Smooth muscle cell (in vitro differentiated cells): ENCODE data around the gene FBXO31. TPM values are rescaled to one million over a fixed set of nuclear protein-coding genes. Genes with fewer than 3 reads are reported as not detected.
"Not testable (repeated sequence)": the region's sequence is repeated elsewhere in the genome, so short reads cannot be mapped to it uniquely, and the experiment has no call there.

Source experiments
- DNase-seq: peaks from one replicate; lab custom pipeline; 2025; ENCODE audit not compliant: unreplicated experiment; lab: John Stamatoyannopoulos, UW
- H2AFZ ChIP-seq: fragments of 200-600 bp; sonication (generic); 2 replicates; pipeline ENCODE4 v1.6.0; 2016; ENCODE audit warnings: antibody characterized with exemption, low read depth, mild to moderate bottlenecking
- H3F3A ChIP-seq: fragments of 200-600 bp; sonication (generic); 2 replicates; pipeline ENCODE4 v1.6.0; 2017; ENCODE audit warnings: antibody characterized with exemption, low read depth
- H3K27ac ChIP-seq: fragments of 200-600 bp; sonication (generic); 2 replicates; pipeline ENCODE4 v1.5.1; 2016; ENCODE audit warnings: low read depth, mild to moderate bottlenecking
- H3K27me3 ChIP-seq: fragments of 200-600 bp; sonication (generic); 2 replicates; pipeline ENCODE4 v1.6.1; 2016; ENCODE audit warnings: low read depth, mild to moderate bottlenecking
- H3K36me3 ChIP-seq: fragments of 200-600 bp; sonication (generic); 2 replicates; pipeline ENCODE4 v1.5.1; 2016; ENCODE audit warnings: low read depth
- H3K4me1 ChIP-seq: fragments of 200-600 bp; sonication (generic); 2 replicates; pipeline ENCODE4 v1.5.1; 2016; ENCODE audit warnings: low read depth
- H3K4me2 ChIP-seq: fragments of 200-600 bp; sonication (generic); 2 replicates; pipeline ENCODE4 v1.6.0; 2016; ENCODE audit warnings: mild to moderate bottlenecking
- H3K4me3 ChIP-seq: fragments of 200-600 bp; sonication (generic); 2 replicates; pipeline ENCODE4 v1.5.1; 2016; ENCODE audit warnings: mild to moderate bottlenecking
- H3K79me2 ChIP-seq: fragments of 200-600 bp; sonication (generic); 2 replicates; pipeline ENCODE4 v1.6.0; 2016; ENCODE audit warnings: low read depth, mild to moderate bottlenecking
- H3K9ac ChIP-seq: fragments of 200-600 bp; sonication (generic); 2 replicates; pipeline ENCODE4 v1.6.0; 2016; ENCODE audit warnings: low read depth
- H3K9me3 ChIP-seq: fragments of 200-600 bp; sonication (generic); replicated peaks from 2 replicates; pipeline ENCODE4 v1.5.1; 2016; ENCODE audit warnings: low read depth
- H4K20me1 ChIP-seq: fragments of 200-600 bp; sonication (generic); 2 replicates; pipeline ENCODE4 v1.6.0; 2016; ENCODE audit warnings: low read depth
- WGBS: methylation state at CpG from one replicate; pipeline ENCODE4 v1.1.7; 2016; ENCODE audit warnings: low lambda C conversion rate; 5-methylcytosine and 5-hydroxymethylcytosine counted together
- polyA plus RNA-seq: library from polyadenylated mRNA; unstranded; fragments of >200 nt; fragmentation: Nextera tagmentation; extraction: Ambion mirVana; gene quantifications from 2 replicates; pipeline ENCODE4 v1.2.1, GENCODE V29; 2016
- total RNA-seq: library from RNA; depleted of rRNA; stranded (reverse); fragments of >200 nt; gene quantifications from 2 replicates; pipeline ENCODE4 v1.2.3, GENCODE V29; 2014
- TF ChIP-seq, protein P1 (sequence below): fragments of 200-600 bp; sonication (generic); IDR thresholded peaks from 2 replicates; pipeline ENCODE4 v1.5.1; 2017; ENCODE audit warnings: borderline replicate concordance, mild to moderate bottlenecking, antibody characterized with exemption; ENCODE audit not compliant: insufficient read depth, poor library complexity, severe bottlenecking

FBXO31 gene
- total and polyA plus RNA-seq, 2 experiments from 2014 or later = 13.9 to 25.6 TPM

DNA sequence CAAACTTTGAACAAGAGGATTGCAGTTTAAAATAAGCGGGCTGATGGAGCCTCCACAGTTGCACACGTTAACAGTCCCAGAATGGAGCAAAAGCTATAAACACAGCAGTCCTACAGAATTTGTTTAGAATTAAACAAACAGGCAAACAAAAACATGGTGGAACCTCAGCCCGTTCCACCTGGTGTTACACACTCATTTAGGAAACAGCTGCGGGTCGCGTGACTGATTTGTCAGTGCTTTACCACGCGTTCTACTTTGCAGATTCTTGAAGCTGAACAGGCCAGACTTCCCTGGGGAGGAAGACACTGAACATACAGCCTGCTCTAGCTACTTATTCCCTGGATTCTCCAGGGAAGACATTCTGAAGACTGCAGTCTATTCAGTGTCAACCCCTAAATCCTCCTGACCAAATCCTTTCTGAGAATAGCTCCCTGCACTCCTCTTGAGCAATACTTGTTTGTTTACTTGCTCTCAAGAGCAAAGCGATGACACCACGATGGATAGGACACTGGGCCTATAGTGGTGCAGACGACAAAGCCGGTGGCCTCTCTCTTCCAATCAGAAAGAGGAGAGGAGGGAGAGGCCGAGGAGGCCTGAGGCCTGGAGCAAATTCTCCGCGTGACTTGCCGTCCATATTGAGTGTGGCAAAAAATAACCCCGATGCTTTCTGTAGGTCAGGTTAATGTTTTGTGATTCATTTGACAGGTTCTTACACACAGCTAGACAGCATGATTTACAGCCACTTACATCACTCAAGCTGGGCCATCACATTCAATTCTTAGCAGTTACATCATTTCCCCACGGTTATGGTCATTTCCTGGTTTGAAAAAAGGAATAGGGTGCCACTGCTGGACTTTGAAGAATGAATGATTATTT, 4.6 kb upstream of the FBXO31 start:
- Histone ChIP-seq H3K9ac (peak overlapping the region; percentile 74), H3K9me3 (no peaks in the 10 kb centered on the region), H3K4me1 (peaks cover 8% of the 10 kb centered on the region), H3K79me2 (peaks cover 5% of the 10 kb centered on the region), H2AFZ (peak overlapping the region; percentile 3), H3K36me3 (no peaks in the 10 kb centered on the region), H3K4me2 (peak overlapping the region; percentile 74), H3F3A (peaks cover 30% of the 10 kb centered on the region), H3K27me3 (no peaks in the 10 kb centered on the region), H3K27ac (peak overlapping the region; percentile 92), H3K4me3 (peak overlapping the region; percentile 31), H4K20me1 (peaks cover 7% of the 10 kb centered on the region)
- 12% methylated on average over 18 of the region's 18 CpGs for WGBS
- TF ChIP-seq, protein P1, sequence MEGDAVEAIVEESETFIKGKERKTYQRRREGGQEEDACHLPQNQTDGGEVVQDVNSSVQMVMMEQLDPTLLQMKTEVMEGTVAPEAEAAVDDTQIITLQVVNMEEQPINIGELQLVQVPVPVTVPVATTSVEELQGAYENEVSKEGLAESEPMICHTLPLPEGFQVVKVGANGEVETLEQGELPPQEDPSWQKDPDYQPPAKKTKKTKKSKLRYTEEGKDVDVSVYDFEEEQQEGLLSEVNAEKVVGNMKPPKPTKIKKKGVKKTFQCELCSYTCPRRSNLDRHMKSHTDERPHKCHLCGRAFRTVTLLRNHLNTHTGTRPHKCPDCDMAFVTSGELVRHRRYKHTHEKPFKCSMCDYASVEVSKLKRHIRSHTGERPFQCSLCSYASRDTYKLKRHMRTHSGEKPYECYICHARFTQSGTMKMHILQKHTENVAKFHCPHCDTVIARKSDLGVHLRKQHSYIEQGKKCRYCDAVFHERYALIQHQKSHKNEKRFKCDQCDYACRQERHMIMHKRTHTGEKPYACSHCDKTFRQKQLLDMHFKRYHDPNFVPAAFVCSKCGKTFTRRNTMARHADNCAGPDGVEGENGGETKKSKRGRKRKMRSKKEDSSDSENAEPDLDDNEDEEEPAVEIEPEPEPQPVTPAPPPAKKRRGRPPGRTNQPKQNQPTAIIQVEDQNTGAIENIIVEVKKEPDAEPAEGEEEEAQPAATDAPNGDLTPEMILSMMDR = no peak
- DNase-seq = peak; percentile 59

DNA sequence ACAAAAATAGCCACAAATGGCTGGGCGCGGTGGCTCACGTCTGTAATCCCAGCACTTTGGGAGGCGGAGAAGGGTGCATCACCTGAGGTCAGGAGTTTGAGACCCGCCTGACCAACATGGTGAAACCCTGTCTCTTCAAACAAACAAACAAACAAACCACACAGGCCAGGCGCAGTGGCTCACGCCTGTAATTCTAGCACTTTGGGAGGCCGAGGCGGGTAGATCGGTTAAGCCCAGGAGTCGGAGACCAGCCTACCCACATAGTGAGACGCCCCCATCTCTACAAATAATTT, 1.2 kb upstream of the FBXO31 start:
- peak overlapping the region; percentile 91 for H3K4me3 ChIP-seq
- H3K27ac ChIP-seq = peak overlapping the region; percentile 73
- peaks cover 17% of the 10 kb centered on the region for H3K4me1 ChIP-seq
- peaks cover 22% of the 10 kb centered on the region for H3F3A ChIP-seq
- H3K36me3 ChIP-seq, H3K9me3 ChIP-seq, DNase-seq, H3K9ac ChIP-seq, H3K27me3 ChIP-seq: not testable (repeated sequence)
- H3K79me2 ChIP-seq = peaks cover 30% of the 10 kb centered on the region
- WGBS = 83% methylated on average over 12 of the region's 12 CpGs
- peaks cover 35% of the 10 kb centered on the region for H4K20me1 ChIP-seq
- H3K4me2 ChIP-seq = peak overlapping the region; percentile 92
- peak overlapping the region; percentile 96 for H2AFZ ChIP-seq

DNA sequence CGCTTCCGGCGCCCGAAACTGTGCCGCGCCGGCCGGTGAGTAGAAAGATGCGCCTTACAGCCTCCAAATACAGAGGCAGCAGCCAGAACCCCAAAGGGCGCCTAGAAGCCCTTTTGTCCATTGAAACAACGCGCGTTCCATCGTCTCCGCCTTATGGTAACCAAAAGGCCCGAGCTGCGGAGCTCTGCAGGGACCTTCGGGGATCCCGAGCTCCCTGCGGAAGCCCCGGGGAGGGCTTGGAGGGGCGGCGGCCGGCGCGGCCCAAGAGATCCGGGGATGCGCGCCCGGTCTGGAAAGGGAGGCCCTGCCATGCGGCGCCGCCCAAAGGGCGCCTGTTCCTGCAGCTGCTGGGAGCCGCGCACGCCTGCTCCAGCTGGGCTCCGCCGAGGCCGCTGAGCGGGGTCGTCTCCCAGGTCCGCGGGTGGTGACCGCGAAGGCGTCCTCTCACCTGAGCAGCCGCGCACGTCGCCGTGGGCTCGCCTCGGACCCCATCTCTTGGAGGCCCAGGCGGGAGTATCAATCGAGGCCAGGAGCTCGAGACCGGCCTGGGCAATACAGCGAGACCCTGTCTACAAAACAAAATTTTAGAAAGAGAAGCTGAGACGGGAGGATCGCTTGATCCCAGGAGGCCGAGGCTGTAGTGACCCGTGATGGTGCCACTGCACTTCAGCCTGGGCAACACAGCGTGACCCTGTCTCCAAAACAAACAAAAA, 742 bp upstream of the FBXO31 start:
- WGBS = 5% methylated on average over 58 of the region's 64 CpGs
- peak overlapping the region; percentile 68 for H3K9ac ChIP-seq
- TF ChIP-seq, protein P1 = no peak
- H3K36me3 ChIP-seq = no peaks in the 10 kb centered on the region
- H2AFZ ChIP-seq = peak overlapping the region; percentile 96
- no peaks in the 10 kb centered on the region for H3K9me3 ChIP-seq
- H3K79me2 ChIP-seq = peaks cover 34% of the 10 kb centered on the region
- peak overlapping the region; percentile 73 for H3K27ac ChIP-seq
- H3K4me1 ChIP-seq = peaks cover 17% of the 10 kb centered on the region
- peaks cover 17% of the 10 kb centered on the region for H3F3A ChIP-seq
- peak overlapping the region; percentile 92 for H3K4me2 ChIP-seq
- H4K20me1 ChIP-seq = peaks cover 40% of the 10 kb centered on the region
- peak overlapping the region; percentile 91 for H3K4me3 ChIP-seq
- DNase-seq = no peak
- H3K27me3 ChIP-seq = no peaks in the 10 kb centered on the region

DNA sequence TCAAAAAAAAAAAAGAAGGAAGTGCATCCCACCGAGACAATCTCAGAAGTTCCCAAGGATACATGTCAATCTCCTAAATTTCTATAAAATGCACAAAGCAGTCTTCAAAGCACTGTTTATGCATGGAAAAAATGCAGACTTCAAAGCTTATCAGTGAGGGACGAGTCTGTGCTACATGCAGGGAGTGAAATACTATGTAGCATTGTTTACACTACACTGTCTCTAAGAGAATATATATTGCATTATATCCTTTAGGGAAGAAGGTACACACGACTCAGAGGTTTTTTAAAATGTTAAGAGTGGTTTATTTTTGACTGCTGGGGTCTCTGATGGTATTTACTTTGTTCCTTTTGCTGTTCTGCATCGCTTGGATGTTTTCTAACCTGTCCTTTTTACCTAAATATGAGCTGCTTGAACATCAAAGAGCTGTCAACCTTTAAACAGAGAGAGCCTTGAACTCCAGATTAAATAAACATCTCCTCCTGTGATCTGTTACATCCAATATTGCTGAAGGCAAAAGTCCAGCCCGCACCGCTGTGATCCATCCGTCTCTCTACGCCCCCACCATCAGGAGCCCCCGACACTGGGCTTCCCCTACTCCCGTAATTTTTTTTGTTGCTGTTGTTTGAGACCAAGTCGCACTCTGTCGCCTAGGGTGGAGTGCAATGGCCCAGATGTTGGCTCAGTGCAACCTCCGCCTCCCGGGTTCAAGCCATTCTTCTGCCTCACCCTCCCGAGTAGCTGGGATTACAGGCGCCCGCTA, 1.4 kb downstream of the FBXO31 start:
- Histone ChIP-seq H3K9me3 (no peaks in the 10 kb centered on the region), H4K20me1 (peaks cover 59% of the 10 kb centered on the region), H3K79me2 (peaks cover 55% of the 10 kb centered on the region), H2AFZ (peak overlapping the region; percentile 58), H3K27ac (peak overlapping the region; percentile 77), H3K36me3 (no peaks in the 10 kb centered on the region), H3K4me3 (peak overlapping the region; percentile 91), H3K9ac (peak overlapping the region; percentile 68), H3K4me2 (peak overlapping the region; percentile 92), H3F3A (peaks cover 7% of the 10 kb centered on the region), H3K4me1 (peaks cover 9% of the 10 kb centered on the region), H3K27me3 (no peaks in the 10 kb centered on the region)
- 42% methylated on average over 17 of the region's 17 CpGs for WGBS
- TF ChIP-seq, protein P1 = no peak
- DNase-seq = no peak
